ENCODE results near the gene IQGAP2.

IQGAP2 gene

GRCh38 chr5:76689321-76690036 is 286.4 kb downstream of the IQGAP2 start (continued):
- TF ChIP-seq CSRNP3 (CRISPR knock-in tag; IDR thresholded peaks at IDR 0.05) (peak; percentile 86), PPARA (CRISPR knock-in tag; IDR thresholded peaks at IDR 0.05; ENCODE audit: borderline replicate concordance) (no peak), OSR1 (CRISPR knock-in tag; IDR thresholded peaks at IDR 0.05) (no peak)
- TF ChIP-seq, protein P1, sequence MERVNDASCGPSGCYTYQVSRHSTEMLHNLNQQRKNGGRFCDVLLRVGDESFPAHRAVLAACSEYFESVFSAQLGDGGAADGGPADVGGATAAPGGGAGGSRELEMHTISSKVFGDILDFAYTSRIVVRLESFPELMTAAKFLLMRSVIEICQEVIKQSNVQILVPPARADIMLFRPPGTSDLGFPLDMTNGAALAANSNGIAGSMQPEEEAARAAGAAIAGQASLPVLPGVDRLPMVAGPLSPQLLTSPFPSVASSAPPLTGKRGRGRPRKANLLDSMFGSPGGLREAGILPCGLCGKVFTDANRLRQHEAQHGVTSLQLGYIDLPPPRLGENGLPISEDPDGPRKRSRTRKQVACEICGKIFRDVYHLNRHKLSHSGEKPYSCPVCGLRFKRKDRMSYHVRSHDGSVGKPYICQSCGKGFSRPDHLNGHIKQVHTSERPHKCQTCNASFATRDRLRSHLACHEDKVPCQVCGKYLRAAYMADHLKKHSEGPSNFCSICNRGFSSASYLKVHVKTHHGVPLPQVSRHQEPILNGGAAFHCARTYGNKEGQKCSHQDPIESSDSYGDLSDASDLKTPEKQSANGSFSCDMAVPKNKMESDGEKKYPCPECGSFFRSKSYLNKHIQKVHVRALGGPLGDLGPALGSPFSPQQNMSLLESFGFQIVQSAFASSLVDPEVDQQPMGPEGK (CRISPR knock-in tag; IDR thresholded peaks at IDR 0.05; ENCODE audit: borderline replicate concordance), result peak; percentile 92

DNA sequence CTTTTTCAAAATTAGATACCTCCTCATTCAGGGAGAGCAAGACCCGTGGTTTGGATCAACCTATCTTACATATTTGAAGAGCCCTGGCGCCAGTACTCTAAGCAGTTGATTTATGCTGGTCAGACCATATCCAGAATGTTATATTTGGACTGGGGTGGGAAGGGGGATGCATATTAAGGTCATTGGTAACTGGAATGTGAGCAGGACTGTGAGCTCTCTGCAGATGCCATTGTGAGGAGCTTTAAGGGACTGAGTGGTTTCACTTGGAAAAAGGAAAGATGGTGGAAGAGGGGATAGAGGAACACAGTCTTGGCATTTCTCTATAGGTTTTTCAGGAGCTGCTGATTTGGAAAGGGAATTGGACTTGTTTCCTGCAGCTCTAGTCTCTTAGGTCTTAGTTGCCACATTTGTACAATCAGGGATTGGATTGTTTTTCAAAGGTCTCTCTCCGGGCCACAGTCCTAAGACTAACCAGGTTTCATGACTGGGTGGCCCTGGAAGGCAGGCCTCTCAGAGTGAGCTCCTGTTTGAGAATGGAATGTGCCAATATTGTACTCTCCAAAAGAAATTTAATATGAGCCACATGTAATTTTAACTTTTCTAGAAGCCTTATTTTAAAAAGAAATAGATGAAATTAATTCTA is 287.1 kb downstream of the IQGAP2 start:
- ATAC-seq, result peak; percentile 8
- TF ChIP-seq, protein P1 (CRISPR knock-in tag; IDR thresholded peaks at IDR 0.05; ENCODE audit: borderline replicate concordance), result no peak
- peak; percentile 74; the same call in 1 of the 2 replicates for TF ChIP-seq CSDC2 (CRISPR knock-in tag; IDR thresholded peaks at IDR 0.05)
- TF ChIP-seq SNAI2 (CRISPR knock-in tag; IDR thresholded peaks at IDR 0.05), result 0 out of 2 replicates have a peak, but pooled peaks have one; percentile 38

DNA sequence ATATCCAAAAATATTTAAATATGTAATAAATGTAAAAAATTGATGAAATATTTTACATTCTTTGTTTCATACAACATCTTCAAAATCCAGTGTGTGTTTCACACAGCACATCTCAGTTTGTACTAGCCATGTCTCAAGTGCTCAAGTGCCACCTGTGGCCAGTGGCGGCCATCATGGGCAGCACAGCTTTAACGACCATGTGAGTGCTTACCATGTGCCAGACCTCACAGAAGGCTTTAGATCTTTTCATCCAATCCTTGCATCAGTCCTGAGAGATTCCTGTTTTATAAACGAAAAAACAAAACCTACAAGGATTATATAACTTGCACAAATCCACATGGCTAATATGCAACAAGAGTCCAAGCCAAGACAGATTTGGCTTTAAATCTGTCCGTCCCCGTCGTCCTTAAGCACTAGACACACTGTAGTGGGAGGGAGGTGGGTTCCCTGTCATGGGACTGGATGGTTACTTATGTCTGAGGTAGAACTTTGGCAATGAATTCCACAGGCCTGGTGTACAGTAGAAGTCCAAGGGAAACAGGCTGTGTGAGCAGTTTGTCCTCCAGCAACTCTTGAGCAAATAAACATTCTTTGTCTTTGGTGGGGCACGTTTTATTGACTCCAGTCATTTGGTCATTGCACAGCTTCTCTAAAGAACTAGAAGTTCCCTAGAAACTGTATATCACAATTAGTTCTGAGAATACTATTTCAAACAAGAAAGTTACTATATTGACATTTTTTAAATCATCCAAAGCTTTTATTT is 287.8 kb downstream of the IQGAP2 start:
- TF ChIP-seq ZNF8 (CRISPR knock-in tag; IDR thresholded peaks at IDR 0.05) (no peak), ZFP30 (CRISPR knock-in tag; IDR thresholded peaks at IDR 0.05) (no peak), CSDC2 (CRISPR knock-in tag; IDR thresholded peaks at IDR 0.05) (no peak; the same call in 1 of the 2 replicates), ZNF565 (CRISPR knock-in tag; conservative IDR thresholded peaks at IDR 0.05; ENCODE audit: low read depth) (no peak), GLIS3 (CRISPR knock-in tag; IDR thresholded peaks at IDR 0.05) (no peak), CREB5 (CRISPR knock-in tag; IDR thresholded peaks at IDR 0.05; ENCODE audit: low read depth) (no peak), CSRNP3 (CRISPR knock-in tag; IDR thresholded peaks at IDR 0.05) (no peak), ZFP3 (CRISPR knock-in tag; IDR thresholded peaks at IDR 0.05) (no peak), TOX (CRISPR knock-in tag; IDR thresholded peaks at IDR 0.05; ENCODE audit: borderline replicate concordance) (no peak), ARNTL (CRISPR knock-in tag; IDR thresholded peaks at IDR 0.05; ENCODE audit: borderline replicate concordance, low read depth) (no peak), ZC3H10 (CRISPR knock-in tag; IDR thresholded peaks at IDR 0.05) (no peak), SNAI2 (CRISPR knock-in tag; IDR thresholded peaks at IDR 0.05) (no peak), TCF4 (CRISPR knock-in tag; IDR thresholded peaks at IDR 0.05; ENCODE audit: borderline replicate concordance) (no peak)
- TF ChIP-seq, protein P1 (CRISPR knock-in tag; IDR thresholded peaks at IDR 0.05; ENCODE audit: borderline replicate concordance), result no peak
- ATAC-seq, result no peak

Measured in SK-N-SH treated with all-trans-retinoic acid at 6 μM for 48 hours (cell line).